Esophagus (tissue), 2 donors: Measurements from ENCODE around the gene ATG12. TPM values are rescaled to one million over a fixed set of nuclear protein-coding genes. Genes with fewer than 3 reads are reported as not detected.
A peak's percentile ranks its signal among the peaks of the same experiment; 100 is the strongest.
"Not testable (repeated sequence)": the region's sequence is repeated elsewhere in the genome, so short reads cannot be mapped to it uniquely, and the experiment has no call there.

Experiments
- H3K27ac ChIP-seq, 2 donors: one replicate each; pipeline ENCODE4 v1.5.1; 2013; ENCODE audit warnings: low read depth in 2 of 2, mild to moderate bottlenecking in 2 of 2, inconsistent platforms in 1 of 2, low read length in 1 of 2, moderate library complexity in 1 of 2
- H3K27me3 ChIP-seq, 2 donors: one replicate each; pipeline ENCODE4 v1.6.1; 2013; ENCODE audit warnings: low read length in 2 of 2, control low read depth in 1 of 2, mild to moderate bottlenecking in 1 of 2; ENCODE audit not compliant: insufficient read depth in 2 of 2, control insufficient read depth in 1 of 2
- H3K36me3 ChIP-seq, 2 donors: one replicate each; pipeline ENCODE4 v1.6.1; 2013; ENCODE audit warnings: low read length in 1 of 2; ENCODE audit not compliant: control insufficient read depth in 2 of 2, insufficient read depth in 2 of 2
- H3K4me1 ChIP-seq, 2 donors: one replicate each; pipeline ENCODE4 v1.6.1; 2013; ENCODE audit warnings: low read length in 1 of 2; ENCODE audit not compliant: control insufficient read depth in 2 of 2, insufficient read depth in 2 of 2
- H3K4me3 ChIP-seq, 2 donors: one replicate each; pipeline ENCODE4 v1.5.1; 2013; ENCODE audit warnings: low read length in 2 of 2, mild to moderate bottlenecking in 2 of 2, low read depth in 1 of 2, moderate library complexity in 1 of 2
- H3K9me3 ChIP-seq, 2 donors: one replicate each; pipeline ENCODE4 v1.6.1; 2013; ENCODE audit warnings: mild to moderate bottlenecking in 2 of 2, low read depth in 1 of 2, low read length in 1 of 2, moderate library complexity in 1 of 2; ENCODE audit not compliant: control insufficient read depth in 2 of 2, insufficient read depth in 1 of 2
- WGBS, 2 donors: extraction: QIAGEN DNeasy Blood & Tissue Kit; methylation state at CpG; one replicate each; pipeline ENCODE4 v1.1.7; 2013; 5-methylcytosine and 5-hydroxymethylcytosine counted together
- polyA plus RNA-seq, 2 donors: library from polyadenylated mRNA; stranded (reverse); fragments of 200-250 nt; gene quantifications; one replicate each; pipeline ENCODE4 v1.2.3, GENCODE V29; 2013
- donor health status: healthy with polysubstance abuse.
- donor health status: Bipolar disorder and iron deficiency.

The ATG12 gene
- 10 to 100 TPM; 15.3 to 19.5 TPM for polyA plus RNA-seq

DNA sequence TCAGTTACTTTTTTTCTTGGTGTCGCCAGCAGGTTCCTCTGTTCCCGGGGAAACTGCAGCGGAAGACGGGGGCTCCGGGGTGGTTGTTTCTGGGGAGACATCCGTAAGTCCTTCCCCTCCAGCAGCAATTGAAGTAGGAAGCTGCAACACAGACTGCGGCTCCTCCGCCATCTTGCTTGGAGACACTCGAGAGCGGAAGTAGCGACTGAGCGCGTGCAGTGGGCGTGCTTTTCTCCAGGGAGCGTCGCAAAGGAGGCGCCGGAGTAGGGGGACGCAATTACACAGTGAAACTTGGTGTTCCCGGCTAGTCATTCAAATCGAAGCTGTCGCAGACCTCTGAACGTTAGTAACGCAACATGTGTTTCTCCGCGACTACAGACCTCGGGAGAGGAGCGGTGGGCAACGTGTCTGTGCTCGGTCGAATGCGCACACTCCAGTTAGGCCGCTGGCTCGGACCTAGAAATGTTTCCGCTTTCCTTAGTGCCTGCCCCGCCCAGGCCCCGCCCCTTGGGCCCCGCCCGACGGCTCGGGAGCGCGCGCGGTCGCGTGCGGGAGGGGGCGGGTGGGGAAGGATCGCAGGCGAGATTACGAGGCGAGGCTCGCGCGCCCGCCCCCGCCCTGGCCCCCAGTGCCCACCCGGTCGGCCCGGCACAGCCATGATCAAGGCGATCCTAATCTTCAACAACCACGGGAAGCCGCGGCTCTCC lies at the start of gene ATG12, which contains the start of gene AP3S1:
TSS of gene ATG12 (minus strand) at position 184 of the 707 bp plus-strand sequence. CDS start at position 171, 13 bp downstream.
TSS of gene AP3S1 (plus strand) at position 554 of the 707 bp plus-strand sequence. CDS start at position 657, 103 bp downstream.
- H3K27ac ChIP-seq = peak within 1 kb of the TSS; percentile 90 to 98
- 6 to 11% methylated on average over 65 of the region's 65 CpGs for WGBS, 2 donors
- H3K9me3 ChIP-seq = no peaks in the 10 kb centered on the region
- peaks cover 0 to 6% of the 10 kb centered on the region in 2 donors for H3K4me1 ChIP-seq
- H3K36me3 ChIP-seq = no peaks in the 10 kb centered on the region
- H3K4me3 ChIP-seq = peak within 1 kb of the TSS; percentile 97 to 100
- H3K27me3 ChIP-seq = no peaks in the 10 kb centered on the region

DNA sequence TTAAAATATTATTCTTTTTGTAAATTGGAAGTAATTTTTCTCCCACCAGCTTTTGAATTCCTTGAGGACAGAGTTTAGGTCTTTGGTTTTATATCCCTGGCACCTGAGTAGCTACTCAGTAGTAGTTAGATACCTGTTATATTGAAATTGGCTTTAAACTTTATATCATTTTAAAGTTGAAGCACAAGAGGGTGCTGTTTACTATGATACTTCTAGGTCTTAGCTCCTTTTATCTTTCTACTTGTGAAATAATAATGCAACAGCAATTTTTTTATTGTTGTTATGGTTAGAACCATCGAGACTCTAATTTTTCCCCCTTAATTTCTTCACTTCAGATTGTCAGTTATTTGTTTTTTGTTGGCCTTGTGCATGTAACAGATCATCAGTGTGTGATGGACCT lies 46.7 kb upstream of the ATG12 start:
- no peaks in the 10 kb centered on the region for H3K4me1 ChIP-seq
- WGBS, 2 donors = 63 to 77% methylated on average over 1 of the region's 1 CpG
- H3K4me3 ChIP-seq = no peak overlapping the region
- H3K36me3 ChIP-seq = no peaks in the 10 kb centered on the region
- H3K9me3 ChIP-seq = no peaks in the 10 kb centered on the region
- no peak overlapping the region for H3K27ac ChIP-seq
- H3K27me3 ChIP-seq = no peaks in the 10 kb centered on the region

DNA sequence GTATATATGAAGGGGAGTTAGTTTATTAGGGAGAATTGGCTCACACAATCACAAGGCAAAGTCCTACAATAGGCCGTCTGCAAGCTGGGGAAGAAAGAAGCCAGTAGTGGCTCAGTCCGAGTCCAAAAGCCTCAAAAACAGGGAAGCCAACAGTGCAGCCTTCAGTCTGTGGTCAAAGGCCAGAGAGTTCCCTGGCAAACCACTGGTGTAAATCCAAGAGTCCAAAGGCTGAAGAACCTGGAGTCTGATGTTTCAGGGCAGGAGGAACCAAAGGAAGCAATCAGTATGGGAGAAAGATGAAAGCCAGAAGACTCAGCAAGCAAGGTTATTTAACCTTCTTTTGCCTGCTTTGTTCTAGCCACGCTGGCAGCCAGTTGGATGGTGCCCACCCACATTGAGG lies 43.8 kb upstream of the ATG12 start:
- 74 to 85% methylated on average over 3 of the region's 3 CpGs for WGBS, 2 donors
- H3K4me3 ChIP-seq, H3K27me3 ChIP-seq, H3K36me3 ChIP-seq, H3K27ac ChIP-seq, H3K9me3 ChIP-seq, H3K4me1 ChIP-seq: not testable (repeated sequence)

DNA sequence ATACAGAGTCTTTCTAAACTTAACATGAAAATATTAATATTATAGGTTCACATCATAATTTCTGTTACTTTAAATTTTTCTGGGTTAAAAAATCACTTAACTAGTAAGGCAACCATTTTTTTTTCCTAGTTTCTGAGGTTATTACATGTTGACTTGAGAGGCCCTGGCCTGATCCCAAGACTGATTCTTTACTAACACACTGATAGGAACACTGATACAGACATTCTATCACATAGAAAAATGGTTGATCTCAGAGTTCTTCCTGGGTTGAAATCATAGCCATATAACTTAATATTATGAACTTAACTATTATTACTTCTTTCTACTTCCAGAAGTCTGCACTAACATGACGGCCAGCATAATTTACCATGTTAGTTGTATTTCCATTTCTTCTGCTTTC lies 43.3 kb upstream of the ATG12 start:
- H3K36me3 ChIP-seq = no peaks in the 10 kb centered on the region
- WGBS, 2 donors = 92 to 97% methylated on average over 1 of the region's 1 CpG

DNA sequence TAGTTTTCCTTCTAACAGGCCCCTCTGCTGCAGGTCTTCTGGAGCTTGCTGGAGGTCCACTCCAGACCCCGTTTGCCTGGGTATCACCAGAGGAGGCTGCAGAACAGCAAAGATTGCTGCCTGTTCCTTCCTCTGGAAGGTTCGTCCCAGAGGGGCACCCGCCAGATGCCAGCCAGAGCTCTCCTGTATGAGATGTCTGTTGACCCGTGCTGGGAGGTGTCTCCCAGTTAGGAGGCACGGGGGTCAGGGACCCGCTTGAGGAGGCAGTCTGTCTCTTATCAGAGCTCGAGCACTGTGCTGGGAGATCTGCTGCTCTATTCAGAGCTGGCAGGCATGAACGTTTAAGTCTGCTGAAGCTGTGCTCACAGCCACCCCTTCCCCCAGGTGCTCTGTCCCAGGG lies 41.1 kb upstream of the ATG12 start:
- not testable (repeated sequence) for H3K27ac ChIP-seq, H3K36me3 ChIP-seq, H3K27me3 ChIP-seq, H3K4me3 ChIP-seq, H3K9me3 ChIP-seq, H3K4me1 ChIP-seq
- WGBS, 2 donors = 94 to 95% methylated on average over 8 of the region's 8 CpGs

More for the DNA sequence above, 43.3 kb upstream of the ATG12 start:
- Histone ChIP-seq H3K9me3 (no peaks in the 10 kb centered on the region), H3K27me3 (no peaks in the 10 kb centered on the region), H3K4me3 (no peak overlapping the region), H3K27ac (no peak overlapping the region), H3K4me1 (no peaks in the 10 kb centered on the region)

DNA sequence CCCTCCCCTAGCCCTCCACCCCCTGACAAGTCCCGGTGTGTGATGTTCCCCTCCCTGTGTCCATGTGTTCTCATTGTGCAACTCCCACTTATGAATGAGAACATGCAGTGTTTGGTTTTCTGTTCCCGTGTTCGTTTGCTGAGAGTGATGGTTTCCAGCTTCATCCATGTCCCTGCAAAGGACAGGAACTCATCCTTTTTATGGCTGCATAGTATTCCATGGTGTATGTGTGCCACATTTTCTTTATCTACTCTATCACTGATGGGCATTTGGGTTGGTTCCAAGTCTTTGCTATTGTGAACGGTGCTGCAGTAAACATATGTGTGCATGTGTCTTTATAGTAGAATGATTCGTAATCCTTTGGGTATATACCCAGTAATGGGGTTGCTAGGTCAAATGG lies 36.0 kb upstream of the ATG12 start:
- not testable (repeated sequence) for H3K4me1 ChIP-seq, H3K4me3 ChIP-seq, H3K27me3 ChIP-seq, H3K9me3 ChIP-seq, H3K27ac ChIP-seq, H3K36me3 ChIP-seq
- 94 to 97% methylated on average over 5 of the region's 5 CpGs for WGBS, 2 donors

DNA sequence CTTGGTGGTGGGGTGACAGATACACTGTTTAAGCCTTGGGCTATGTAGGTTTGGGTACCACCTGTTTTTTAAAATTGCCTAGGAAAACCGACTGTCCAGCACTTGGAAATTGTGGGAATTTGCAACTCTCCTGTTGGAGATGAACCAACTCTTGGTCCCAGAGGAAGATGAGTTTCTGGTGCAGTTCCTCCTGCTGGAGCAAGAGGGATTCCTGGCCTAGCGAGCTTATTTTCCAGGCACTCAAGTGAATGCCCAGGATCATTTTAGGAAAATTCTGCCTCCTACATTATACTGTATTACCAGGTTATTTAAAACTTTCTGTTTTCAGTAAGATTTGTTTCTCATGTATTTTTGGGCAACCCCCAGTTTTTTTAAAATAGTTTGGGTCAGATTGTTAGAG lies 34.1 kb upstream of the ATG12 start:
- H3K9me3 ChIP-seq = peaks cover 0 to 3% of the 10 kb centered on the region in 2 donors
- no peak overlapping the region for H3K27ac ChIP-seq
- H3K36me3 ChIP-seq = peaks cover 0 to 2% of the 10 kb centered on the region in 2 donors
- no peaks in the 10 kb centered on the region for H3K27me3 ChIP-seq
- no peaks in the 10 kb centered on the region for H3K4me1 ChIP-seq
- no peak overlapping the region for H3K4me3 ChIP-seq
- 85 to 87% methylated on average over 2 of the region's 2 CpGs for WGBS, 2 donors

DNA sequence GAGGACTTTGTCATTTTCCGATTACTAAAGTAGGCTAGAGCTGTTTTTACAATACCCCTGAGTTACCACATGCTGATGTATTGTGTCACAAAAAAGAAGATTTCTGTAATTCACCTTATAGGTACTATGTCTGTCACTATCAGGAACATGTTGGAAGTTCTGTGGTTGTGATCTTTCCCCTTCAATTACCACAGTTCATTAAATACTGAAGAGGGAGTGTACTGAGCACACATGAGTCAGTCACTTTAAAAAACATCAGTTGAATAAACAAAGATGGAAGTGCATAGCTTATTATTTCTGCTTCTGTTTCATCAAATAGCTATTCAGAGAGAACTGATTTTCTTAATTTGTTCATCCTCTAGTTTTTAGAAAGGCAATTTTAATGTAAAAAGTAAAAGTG lies 32.0 kb upstream of the ATG12 start:
- 86 to 87% methylated on average over 1 of the region's 1 CpG for WGBS, 2 donors
- H3K27me3 ChIP-seq = no peaks in the 10 kb centered on the region
- H3K9me3 ChIP-seq = peaks cover 0 to 3% of the 10 kb centered on the region in 2 donors
- no peak overlapping the region for H3K27ac ChIP-seq
- no peaks in the 10 kb centered on the region for H3K4me1 ChIP-seq
- H3K36me3 ChIP-seq = peaks cover 0 to 2% of the 10 kb centered on the region in 2 donors
- no peak overlapping the region for H3K4me3 ChIP-seq

DNA sequence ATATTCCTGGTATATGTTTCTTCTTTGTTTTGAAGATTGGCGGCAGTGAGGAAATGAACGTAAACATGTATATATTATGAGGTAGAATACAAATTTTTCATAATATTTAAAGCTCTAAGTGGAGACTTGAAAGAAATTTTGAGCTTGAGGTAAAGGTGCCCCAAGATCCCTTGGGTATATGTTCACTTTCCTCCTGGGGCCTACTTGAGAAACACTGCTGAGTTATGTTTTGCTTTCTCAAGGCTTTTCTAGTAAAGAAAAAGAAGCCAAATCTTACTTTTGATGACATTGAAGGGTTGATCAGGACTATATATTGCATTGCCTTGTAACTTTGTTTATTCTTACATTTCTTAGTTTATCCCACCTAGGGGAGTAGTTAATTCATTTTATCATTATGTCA lies 31.1 kb upstream of the ATG12 start:
- Histone ChIP-seq H3K27ac (no peak overlapping the region), H3K4me3 (no peak overlapping the region), H3K4me1 (no peaks in the 10 kb centered on the region), H3K27me3 (no peaks in the 10 kb centered on the region), H3K36me3 (peaks cover 0 to 2% of the 10 kb centered on the region in 2 donors), H3K9me3 (peaks cover 0 to 3% of the 10 kb centered on the region in 2 donors)
- 91 to 96% methylated on average over 2 of the region's 2 CpGs for WGBS, 2 donors

DNA sequence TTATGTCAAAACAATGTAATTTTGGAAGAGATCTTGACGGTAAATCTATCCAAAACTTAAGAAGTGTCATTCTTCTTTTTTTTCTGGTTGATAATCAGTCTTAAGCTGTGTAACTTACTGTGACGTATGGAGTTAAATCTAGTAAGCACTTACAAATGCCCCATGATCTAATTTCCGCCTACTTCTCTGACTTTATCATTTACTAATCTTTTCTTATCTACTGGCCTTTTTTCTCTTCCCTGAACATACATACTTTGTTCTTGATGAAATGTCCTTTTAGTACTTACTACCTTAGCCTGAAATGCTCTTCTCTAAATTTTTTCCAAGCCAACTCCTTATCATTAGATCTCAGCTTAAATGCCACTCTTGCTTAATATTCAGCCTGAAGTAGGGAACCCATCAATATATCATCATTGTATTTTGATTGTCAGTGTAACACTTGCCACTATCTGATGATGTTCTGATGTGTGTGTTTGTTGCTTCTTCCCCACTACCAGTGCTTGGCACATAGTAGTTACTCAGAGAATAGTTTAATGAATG lies 28.0 kb upstream of the ATG12 start:
- H3K27ac ChIP-seq = no peak overlapping the region
- WGBS, 2 donors = 88 to 89% methylated on average over 3 of the region's 3 CpGs
- no peak overlapping the region for H3K4me3 ChIP-seq
- H3K9me3 ChIP-seq = no peaks in the 10 kb centered on the region
- no peaks in the 10 kb centered on the region for H3K4me1 ChIP-seq
- H3K27me3 ChIP-seq = no peaks in the 10 kb centered on the region
- no peaks in the 10 kb centered on the region for H3K36me3 ChIP-seq
